ENCODE data around the gene PATJ. TPM values are rescaled to one million over a fixed set of nuclear protein-coding genes. Genes with fewer than 3 reads are reported as not detected.

PATJ gene
- total RNA-seq, 1 experiment from 2014 or later: 57.9 TPM

- no peak for TF ChIP-seq ZBTB43 (CRISPR knock-in tag; IDR thresholded peaks at IDR 0.05)
- no peak for TF ChIP-seq MLX (CRISPR knock-in tag; IDR thresholded peaks at IDR 0.05)
Observed at GRCh38 chr1:61922950-61923480, 180.7 kb downstream of the PATJ start (continued).

GRCh38 chr1:61925591-61926298 is 183.5 kb downstream of the PATJ start:
- Mint-ChIP-seq H3K4me1 (peaks cover 22% of the 10 kb centered on the region), H3K9me3 (no peaks in the 10 kb centered on the region), H3K36me3 (peaks cover 14% of the 10 kb centered on the region), H3K27ac (no peak overlapping the region), H3K4me3 (no peak overlapping the region), H3K27me3 (ENCODE audit: low read depth) (no peaks in the 10 kb centered on the region)
- ATAC-seq (no peak), DNase-seq (ENCODE audit: low spot score) (no peak)
- ChIA-PET POLR2A (no interaction called here), CTCF (no interaction called here)
- no peak for TF ChIP-seq NR2C2 (CRISPR knock-in tag; IDR thresholded peaks at IDR 0.05)
- no peak for TF ChIP-seq NR1H2 (CRISPR knock-in tag; IDR thresholded peaks at IDR 0.05)
- no peak for TF ChIP-seq ZNF396 (CRISPR knock-in tag; IDR thresholded peaks at IDR 0.05; ENCODE audit: borderline replicate concordance)
- no peak for TF ChIP-seq CTCF (IDR thresholded peaks at IDR 0.05)
- TF ChIP-seq, protein P1, sequence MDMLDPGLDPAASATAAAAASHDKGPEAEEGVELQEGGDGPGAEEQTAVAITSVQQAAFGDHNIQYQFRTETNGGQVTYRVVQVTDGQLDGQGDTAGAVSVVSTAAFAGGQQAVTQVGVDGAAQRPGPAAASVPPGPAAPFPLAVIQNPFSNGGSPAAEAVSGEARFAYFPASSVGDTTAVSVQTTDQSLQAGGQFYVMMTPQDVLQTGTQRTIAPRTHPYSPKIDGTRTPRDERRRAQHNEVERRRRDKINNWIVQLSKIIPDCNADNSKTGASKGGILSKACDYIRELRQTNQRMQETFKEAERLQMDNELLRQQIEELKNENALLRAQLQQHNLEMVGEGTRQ (CRISPR knock-in tag; IDR thresholded peaks at IDR 0.05): no peak
- no peak for TF ChIP-seq JUN (CRISPR knock-in tag; IDR thresholded peaks at IDR 0.05)
- TF ChIP-seq ETV6 (CRISPR knock-in tag; IDR thresholded peaks at IDR 0.05): no peak
- TF ChIP-seq CREB1 (CRISPR knock-in tag; IDR thresholded peaks at IDR 0.05): no peak
- no peak for TF ChIP-seq ZSCAN18 (CRISPR knock-in tag; IDR thresholded peaks at IDR 0.05)
- TF ChIP-seq ATF1 (CRISPR knock-in tag; IDR thresholded peaks at IDR 0.05): no peak
- TF ChIP-seq, protein P2, sequence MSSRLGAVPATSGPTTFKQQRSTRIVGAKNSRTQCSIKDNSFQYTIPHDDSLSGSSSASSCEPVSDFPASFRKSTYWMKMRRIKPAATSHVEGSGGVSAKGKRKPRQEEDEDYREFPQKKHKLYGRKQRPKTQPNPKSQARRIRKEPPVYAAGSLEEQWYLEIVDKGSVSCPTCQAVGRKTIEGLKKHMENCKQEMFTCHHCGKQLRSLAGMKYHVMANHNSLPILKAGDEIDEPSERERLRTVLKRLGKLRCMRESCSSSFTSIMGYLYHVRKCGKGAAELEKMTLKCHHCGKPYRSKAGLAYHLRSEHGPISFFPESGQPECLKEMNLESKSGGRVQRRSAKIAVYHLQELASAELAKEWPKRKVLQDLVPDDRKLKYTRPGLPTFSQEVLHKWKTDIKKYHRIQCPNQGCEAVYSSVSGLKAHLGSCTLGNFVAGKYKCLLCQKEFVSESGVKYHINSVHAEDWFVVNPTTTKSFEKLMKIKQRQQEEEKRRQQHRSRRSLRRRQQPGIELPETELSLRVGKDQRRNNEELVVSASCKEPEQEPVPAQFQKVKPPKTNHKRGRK (CRISPR knock-in tag; IDR thresholded peaks at IDR 0.05; ENCODE audit: borderline replicate concordance): no peak
- TF ChIP-seq ARID4B (CRISPR knock-in tag; IDR thresholded peaks at IDR 0.05; ENCODE audit: borderline replicate concordance): no peak
- TF ChIP-seq, protein P3, sequence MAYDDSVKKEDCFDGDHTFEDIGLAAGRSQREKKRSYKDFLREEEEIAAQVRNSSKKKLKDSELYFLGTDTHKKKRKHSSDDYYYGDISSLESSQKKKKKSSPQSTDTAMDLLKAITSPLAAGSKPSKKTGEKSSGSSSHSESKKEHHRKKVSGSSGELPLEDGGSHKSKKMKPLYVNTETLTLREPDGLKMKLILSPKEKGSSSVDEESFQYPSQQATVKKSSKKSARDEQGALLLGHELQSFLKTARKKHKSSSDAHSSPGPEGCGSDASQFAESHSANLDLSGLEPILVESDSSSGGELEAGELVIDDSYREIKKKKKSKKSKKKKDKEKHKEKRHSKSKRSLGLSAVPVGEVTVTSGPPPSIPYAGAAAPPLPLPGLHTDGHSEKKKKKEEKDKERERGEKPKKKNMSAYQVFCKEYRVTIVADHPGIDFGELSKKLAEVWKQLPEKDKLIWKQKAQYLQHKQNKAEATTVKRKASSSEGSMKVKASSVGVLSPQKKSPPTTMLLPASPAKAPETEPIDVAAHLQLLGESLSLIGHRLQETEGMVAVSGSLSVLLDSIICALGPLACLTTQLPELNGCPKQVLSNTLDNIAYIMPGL (CRISPR knock-in tag; IDR thresholded peaks at IDR 0.05): no peak
- TF ChIP-seq PREB (CRISPR knock-in tag; IDR thresholded peaks at IDR 0.05; ENCODE audit: borderline replicate concordance): no peak
- no peak for TF ChIP-seq NFE2L1 (CRISPR knock-in tag; IDR thresholded peaks at IDR 0.05)

All from WTC11 (cell line).